NCI-H1694 treated with DMSO at 0.1 percent for 48 hours (cell line): Measurements from ENCODE around the gene CTCFL.
"Not testable (repeated sequence)": the region's sequence is repeated elsewhere in the genome, so short reads cannot be mapped to it uniquely, and the experiment has no call there.

ENCODE experiments used
- DNase-seq: peaks from one replicate; lab custom pipeline; 2025; lab: John Stamatoyannopoulos, UW

CTCFL gene

GRCh38 chr20:57481281-57481711, 43.6 kb downstream of the CTCFL start:
- DNase-seq = no peak

GRCh38 chr20:57480444-57481160, 44.3 kb downstream of the CTCFL start:
- DNase-seq = no peak

- no peak for DNase-seq
These were observed 45.7 kb downstream of the CTCFL start for GRCh38 chr20:57479196-57479595.

- DNase-seq = no peak
These were observed 46.8 kb downstream of the CTCFL start for GRCh38 chr20:57478176-57478575.

GRCh38 chr20:57476641-57477461, 48.1 kb downstream of the CTCFL start:
- no peak for DNase-seq

- no peak for DNase-seq
These were observed 48.8 kb downstream of the CTCFL start for GRCh38 chr20:57476084-57476526.

GRCh38 chr20:57475388-57476083, 49.4 kb downstream of the CTCFL start:
- DNase-seq = no peak

GRCh38 chr20:57474816-57475215, 50.1 kb downstream of the CTCFL start:
- no peak for DNase-seq

GRCh38 chr20:57474205-57474604, 50.7 kb downstream of the CTCFL start:
- no peak for DNase-seq

- DNase-seq = no peak
These were observed 51.5 kb downstream of the CTCFL start for GRCh38 chr20:57473246-57474048.

GRCh38 chr20:57472474-57472873, 52.5 kb downstream of the CTCFL start:
- DNase-seq = not testable (repeated sequence)

- no peak for DNase-seq
These were observed 53.2 kb downstream of the CTCFL start for GRCh38 chr20:57471496-57472372.

- DNase-seq = no peak
These were observed 54.1 kb downstream of the CTCFL start for GRCh38 chr20:57470666-57471495.

GRCh38 chr20:57470212-57470522, 54.8 kb downstream of the CTCFL start:
- no peak for DNase-seq

- DNase-seq = no peak
These were observed 55.3 kb downstream of the CTCFL start for GRCh38 chr20:57469418-57470211.

- no peak for DNase-seq
These were observed 56.2 kb downstream of the CTCFL start for GRCh38 chr20:57468523-57469417.

GRCh38 chr20:57467742-57468141, 57.2 kb downstream of the CTCFL start:
- DNase-seq = no peak

- DNase-seq = no peak
These were observed 59.0 kb downstream of the CTCFL start for GRCh38 chr20:57465943-57466342.
